Inflammatory macrophage treated with lipopolysaccharide for 4 hours (primary cell): ENCODE data around the gene ITGB2.

Experiments
- DNase-seq: peaks from one replicate; pipeline ENCODE4 v3.0.0-alpha.2; 2020

ITGB2 gene

DNA sequence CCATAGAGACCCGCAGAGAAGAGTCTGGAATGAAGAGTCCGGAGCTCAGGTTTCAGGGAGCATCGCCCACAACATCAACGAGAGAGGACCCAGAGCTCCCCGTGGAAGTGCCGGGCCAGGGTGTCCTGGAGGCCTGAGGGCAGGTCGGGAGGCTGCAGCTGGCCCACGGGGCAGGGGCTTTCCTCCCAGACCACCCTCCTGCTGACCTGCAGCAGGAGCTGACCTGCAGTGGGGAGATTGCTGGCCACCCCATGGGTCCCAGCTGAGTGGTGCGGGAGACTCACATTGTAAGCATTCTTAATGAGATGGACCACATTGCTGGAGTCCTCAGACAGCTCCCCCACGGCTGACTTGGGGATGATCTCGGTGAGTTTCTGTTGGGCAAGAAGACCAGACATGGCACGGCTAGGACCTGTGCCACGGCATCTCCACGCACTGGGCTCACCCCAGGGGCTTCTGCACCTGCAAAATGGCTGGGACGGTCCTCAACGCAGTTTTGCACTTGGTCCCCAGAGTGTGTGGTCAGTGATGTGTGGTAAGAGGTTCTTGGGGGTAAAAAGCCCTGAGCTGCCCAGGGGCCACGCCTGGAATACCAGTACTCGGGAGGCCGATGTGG lies 25.9 kb downstream of the ITGB2 start:
- DNase-seq = no peak

DNA sequence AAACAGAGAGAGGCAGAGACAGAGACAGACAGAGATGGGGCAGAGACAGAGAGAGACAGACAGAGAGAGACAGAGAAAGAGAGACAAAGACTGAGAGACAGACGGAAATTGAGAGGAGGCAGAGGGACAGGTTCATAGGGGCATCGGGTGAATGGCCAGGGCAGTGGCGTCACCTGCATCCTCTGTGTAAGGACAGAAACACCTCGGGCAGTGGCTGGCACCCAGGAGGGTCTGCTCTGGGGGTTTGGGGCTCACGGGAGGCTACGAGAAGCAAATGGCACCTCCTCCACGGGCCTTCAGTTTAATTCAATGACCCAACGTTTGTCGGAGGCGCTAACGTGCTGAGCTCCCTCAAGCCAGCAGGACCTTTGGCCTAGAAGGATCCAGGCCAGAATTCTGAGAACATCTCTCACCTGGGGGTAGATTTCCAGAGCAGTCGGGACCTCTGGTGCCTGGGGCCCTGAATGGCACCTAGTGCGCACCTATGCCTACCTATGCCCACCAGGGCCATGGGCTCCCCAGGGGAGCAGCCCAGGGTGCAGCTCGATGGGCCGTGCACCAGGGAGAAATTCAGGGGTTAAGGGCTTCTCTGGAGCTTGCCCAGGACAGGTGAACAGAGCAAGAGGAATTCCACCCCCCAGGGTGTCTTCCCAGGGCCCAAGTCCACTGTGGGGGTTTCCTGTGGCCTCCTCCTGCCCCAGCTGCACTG lies 26.6 kb downstream of the ITGB2 start:
- DNase-seq = no peak

DNA sequence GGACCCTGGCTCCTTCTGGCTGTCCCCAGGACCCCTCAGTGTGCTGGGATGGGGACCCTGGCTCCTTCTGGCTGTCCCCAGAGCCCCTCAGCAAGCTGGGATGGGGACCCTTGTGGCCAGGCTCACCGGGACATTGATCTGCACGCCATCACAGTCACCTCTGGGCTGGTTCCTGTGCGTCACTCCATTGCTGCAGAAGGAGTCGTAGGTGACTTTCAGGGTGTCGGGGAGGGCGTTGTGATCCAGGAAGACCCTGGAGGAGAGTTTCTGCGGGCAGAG lies 27.5 kb downstream of the ITGB2 start:
- no peak for DNase-seq

DNA sequence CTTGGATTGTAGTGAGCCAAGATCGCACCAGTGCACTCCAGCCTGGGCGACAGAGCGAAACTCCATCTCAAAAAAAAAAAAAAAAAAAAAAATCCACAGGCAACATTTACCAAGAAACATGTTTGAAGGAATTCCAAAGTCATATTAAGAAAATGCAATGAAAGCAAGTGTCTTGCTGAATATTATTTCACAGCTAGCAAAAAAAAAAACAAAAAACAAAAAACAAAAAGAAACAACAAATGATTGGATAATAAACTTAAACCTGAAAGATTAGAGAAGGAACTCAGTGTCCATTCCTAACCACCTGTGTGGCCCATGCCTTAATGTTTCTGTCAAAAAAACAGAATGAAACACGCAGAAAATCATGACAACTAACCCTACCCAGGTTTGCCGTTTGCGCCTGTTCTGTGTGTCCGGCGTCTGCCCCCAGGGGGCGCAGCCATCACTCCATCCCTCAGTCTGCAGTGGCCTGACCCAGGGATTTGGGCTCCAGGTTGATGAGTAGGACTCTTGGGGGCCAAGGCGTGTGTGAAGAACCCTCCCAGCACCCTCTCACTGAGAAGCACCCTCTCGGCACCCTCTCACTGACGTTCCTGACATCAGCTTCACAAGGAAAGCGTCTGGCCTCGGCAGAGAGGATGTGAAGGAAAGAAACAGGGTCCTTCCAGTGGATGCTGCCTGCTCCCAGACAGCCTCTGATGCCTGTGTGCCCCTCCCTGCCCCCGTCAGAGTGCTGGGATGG lies 28.0 kb downstream of the ITGB2 start:
- DNase-seq = peak; percentile 63

DNA sequence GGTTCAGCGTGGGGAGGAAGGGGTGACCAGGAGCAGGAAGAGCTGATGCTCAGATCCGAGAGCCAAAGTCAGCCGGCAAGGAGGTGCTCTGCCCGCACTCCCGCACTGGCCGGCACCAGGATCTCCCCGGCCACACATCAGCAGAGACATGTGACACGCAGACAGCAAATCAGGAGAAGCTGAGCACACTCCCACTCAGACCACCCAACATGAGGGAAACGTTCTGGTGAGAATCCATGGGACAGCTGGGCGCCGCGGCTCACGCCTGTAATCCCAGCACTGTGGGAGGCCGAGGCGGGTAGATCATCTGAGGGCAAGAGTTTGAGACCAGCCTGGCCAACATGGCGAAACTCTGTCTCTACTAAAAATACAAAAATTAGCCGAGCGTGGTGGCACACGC lies 28.6 kb downstream of the ITGB2 start:
- no peak for DNase-seq

DNA sequence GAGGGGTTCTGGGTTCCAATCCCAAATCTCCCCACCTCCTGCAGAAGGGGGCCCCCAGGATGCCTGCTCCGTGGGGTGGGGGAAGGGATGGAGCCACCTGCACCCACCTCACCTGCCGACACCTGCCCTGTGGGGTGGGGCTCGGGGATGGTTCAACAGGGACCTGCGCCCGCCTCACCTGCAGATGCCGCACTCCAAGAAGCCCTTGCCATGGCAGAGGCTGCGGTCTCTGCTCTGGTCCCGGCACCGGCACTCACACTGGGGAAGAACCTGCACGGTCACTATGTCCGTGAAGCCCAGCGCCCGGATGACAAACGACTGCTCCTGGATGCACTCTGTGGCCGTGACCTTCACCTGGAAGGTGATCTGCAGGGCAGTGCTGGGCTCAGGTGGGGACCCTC lies 29.1 kb downstream of the ITGB2 start:
- DNase-seq = no peak

DNA sequence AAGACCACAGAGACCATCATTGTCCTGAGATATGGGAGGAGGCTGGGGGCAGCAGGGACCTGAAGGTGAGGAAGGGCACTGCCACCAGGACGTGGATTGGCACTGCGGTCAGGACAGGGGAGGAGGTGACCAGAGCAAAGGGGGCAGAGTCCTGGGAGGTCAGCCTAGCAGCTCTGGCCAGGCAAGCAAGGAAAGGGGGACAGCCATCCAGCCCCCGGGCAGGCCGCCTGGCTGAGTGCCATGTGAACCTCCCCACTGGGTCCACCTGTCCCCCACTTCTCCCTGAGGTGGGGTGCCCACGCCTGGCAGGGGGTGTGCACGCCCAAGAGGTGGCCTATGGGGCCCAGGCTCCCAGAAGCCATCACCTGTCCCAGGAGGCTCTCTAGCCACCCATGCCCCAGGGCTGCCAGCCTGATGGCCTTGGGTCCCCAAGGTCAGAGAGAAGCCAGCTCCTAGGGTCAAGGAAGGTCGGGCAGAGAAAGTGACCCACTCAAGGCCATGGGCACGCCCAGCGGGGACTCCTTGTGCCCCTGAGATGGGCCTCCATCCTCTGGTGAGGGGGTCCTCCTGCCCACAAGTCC lies 29.6 kb downstream of the ITGB2 start:
- DNase-seq = no peak

DNA sequence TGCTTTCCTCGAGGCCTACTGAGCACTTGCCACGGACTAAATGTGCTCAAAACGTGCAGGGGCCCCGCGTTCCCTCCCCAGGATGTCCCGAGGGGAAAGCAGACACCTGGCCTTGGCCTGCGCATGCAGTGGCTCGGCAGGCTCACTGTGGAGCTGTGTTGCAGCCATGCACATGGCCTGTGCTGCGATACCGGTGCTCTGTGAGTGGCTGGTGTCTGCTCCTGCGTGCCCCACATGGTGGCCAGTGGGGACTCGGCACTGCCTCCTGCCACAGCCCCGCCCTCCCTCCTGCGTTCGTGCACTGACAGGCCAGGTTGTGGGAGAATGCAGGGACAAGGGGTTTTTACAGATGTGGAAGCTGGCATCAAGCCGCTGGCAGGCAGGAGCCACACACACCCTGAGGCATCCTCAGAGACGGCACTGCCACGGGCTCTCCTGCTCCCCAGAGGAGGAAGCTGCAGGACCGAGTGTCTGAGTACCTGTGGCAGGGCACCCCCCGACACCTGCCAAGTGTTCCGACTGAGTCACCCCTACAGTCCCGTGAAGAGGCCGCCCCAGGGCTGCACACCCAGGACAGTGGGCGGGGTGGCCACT lies 30.3 kb downstream of the ITGB2 start:
- no peak for DNase-seq

DNA sequence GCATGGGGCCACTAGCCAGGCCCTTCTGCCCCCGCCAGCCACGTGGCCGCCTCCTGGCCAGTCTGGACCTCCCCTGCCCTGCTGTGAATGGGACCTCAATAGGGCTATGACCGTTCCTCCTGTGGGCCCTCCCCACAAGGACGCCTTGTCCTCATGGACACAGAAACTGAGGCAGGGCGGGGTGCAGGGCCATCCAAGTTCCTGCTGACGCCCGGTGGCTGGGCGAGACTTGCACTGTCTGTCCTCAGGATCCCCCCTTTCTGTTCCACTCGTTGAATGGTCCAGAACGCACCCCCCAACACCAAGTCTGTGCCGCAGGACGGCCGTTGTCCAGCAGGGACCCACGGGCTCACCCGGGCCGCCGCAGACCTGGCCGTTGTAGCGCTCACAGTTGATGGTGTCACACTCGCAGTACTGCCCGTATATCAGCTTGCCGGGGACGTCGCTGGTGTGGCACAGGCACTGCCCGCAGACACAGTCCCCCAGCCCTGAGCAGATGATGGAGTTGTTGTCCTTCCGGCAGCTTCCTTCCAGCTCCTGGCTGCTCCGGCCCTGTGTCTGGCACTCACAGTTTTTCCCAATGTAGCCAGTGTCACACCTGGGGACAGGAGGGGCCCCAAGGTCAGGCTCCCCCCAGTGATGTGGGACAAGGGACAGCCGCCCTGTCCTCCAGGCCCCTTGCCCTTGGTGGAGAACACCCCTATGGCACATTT lies 30.9 kb downstream of the ITGB2 start:
- no peak for DNase-seq

DNA sequence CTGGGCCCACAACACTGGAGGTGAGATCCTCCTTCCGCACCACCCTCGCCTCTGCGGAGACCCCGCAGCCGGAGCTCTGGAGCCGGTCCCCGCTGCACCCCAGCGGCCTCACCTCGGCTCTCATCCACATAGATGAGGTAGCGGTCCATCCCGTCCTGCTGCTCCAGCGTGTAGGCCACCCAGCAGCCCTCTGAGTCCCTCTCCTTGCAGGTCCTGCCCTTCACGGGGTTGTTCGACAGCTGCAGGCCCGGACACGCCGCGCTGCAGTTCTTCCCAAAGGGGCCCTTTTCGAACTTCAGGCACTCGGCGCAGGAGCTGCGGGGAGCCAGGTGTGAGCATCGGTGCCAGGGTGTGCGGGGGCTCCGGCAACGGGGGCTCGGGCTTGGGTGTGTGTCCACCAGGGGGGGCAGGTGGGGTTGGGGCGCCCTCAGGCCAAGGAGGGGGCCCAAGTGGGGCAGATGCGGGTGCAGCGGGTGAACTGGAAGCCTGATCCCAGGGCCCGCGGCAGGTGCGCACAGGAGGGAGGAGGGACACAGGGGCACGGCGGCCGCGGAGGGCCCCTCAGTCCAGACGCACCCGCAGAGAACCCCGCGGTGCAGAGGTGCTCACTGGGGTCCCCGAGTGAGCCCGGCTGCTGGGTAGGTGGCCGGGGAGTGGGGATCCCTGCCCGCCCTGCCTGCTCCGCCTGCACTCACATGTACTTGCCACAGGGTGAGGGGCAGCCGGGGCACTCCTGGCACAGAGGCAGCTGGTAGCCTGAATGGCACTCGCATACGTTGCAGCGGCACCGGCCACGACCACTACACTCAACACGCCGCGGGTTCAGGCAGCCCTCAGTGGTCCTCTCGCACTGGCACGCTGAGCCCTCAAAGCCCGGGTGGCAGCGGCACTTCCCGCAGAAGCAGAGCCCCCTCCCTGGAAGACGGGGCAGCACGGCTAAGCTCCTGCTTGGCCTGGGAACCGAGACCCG lies 31.8 kb downstream of the ITGB2 start:
- DNase-seq = no peak

DNA sequence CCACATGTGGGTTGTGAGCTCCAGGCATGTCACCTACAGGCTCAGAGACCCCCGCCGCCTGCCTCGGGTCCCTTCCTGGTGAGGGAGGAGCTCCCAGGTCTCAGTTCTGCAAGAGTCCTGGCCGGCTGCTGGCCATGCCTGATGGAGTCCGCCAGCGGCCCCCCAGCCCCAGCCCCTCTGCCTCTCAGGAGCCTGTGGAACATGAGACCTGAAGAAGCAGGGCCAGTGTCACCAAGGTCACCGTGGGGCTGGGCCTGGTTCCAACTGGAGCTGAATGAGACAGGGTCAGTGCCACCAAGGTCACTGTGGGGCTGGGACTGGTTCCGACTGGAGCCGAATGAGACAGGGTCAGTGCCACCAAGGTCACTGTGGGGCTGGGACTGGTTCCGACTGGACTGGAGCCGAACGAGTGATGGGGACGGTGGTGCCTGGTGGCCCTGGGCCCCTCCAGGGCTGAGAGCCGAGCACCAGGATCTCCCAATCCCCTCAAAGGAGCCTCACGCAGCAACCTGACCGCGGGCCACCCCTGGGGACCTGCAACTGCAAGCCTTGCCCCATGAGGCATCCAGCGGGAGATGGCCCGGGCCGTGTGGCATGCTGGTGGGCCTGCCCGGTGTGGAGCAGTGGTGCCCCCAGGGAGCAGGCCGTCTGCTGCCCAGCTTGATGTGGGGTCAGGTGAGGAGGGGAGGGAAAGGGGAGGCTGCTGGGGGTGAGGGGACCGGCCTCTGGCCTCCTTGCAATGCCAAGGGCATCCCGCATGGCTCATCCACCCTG lies 32.7 kb downstream of the ITGB2 start:
- no peak for DNase-seq

DNA sequence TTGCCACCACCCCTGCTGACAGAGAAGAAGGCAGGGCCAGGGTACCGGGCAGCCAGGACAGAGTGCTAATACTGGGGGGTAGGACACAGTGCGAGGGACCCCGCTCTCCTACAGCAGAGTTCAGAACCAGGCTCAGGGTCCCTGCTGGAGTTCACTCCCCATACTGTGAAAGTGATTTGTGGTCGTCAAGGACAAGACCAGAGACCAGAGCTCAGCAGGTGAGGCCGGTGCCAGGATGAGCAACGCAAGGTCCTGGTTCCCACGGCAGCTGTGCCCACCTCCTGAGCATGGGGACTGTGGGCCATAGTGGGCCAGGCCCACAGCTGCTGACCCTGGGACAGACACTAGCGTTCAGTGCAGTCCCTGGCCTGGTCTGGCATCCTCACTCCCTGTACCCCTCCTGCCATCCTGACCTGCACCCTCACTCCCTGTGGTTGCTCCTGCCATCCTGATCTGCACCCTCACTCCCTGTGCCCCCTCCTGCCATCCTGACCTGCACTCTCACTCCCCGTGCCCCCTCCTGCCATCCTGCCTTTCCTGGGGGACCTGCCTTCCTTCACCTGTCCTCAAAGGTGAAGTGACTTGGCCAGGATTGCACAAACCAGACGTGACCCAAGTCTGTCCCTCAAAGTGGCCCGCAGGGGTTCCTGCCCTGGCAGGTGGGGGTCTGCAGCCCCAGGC lies 33.4 kb downstream of the ITGB2 start:
- DNase-seq = no peak

DNA sequence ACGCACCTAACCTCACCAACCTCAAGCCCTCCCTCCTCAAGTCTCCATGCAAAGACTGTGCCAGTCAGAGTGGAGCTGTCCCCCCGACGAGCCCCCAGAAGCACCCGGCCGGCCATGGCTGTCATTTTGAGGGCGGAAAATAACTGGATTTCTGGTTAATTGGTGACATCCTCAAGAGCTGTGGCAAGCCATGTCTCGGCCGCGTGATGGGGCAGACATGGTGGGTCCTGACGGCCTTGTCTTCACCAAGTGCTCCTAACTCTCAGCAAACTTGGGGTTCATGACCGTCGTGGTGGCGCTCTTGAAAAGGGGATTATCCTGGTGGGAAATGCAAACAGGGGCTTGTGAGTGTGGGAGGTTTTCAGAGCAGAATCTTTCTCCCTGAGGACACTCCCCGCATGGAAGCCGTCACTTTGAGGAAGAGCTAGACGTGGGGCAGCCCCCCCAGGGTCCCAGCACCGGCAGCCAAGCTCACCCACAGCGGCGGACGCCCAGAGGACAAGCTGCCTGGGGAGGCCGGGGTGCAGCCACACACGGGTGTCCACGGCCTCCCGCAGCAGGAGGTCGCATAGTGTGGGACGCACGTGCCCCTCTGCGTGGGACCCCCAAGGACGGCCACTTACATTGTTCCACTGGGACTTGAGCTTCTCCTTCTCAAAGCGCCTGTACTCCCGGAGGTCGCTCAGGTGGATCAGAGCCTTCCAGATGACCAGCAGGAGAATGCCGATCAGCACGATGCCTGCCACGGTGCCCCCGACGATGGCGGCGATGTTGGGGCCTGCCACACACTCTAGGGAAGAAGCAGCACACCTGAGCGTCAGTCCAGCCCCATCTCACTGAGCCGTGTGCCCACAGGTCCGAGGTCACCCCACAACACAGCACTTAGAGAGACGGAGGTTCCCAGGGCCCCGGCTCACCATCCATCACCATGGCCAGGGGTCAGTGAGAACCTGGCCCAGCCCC lies 34.3 kb downstream of the ITGB2 start:
- no peak for DNase-seq

DNA sequence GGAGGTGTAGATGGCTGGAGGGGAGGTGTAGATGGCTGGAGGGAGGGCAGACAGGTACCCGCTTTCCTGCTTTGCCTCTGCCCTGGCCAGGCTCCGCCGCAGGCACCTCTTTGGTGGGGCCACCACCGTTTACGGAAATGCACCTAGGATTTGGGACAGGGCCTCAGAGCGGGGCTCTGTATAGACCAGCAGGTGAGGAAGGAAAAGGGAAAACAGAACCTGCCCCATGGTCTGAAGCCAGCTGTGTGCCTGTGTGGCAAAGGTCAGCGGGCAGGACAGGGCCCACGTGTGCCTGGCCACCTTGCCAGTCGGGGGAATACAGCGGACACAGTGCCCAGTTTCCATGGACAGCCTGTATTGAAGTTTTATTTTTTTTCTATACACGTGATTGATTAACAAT lies 35.1 kb downstream of the ITGB2 start:
- DNase-seq = no peak

DNA sequence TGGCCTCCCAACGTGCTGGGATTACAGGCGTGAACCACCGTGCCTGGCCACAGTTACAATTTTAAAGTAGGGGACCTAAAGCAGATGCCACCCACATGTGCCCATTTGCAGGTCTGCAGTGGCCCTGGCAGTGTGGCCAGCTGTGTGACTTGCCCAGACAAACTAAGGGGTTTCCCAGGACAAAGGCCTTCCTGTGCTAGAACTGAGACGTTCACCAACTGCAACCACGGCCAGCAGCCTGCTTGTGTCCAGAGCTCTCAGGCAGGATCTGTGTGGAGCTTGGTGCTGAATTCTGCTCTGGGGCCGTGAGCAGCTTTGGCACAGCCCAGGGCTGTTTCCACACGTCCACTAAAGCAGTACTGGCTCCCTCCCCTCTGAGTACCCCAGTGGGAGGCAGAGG lies 36.6 kb downstream of the ITGB2 start:
- DNase-seq = no peak

DNA sequence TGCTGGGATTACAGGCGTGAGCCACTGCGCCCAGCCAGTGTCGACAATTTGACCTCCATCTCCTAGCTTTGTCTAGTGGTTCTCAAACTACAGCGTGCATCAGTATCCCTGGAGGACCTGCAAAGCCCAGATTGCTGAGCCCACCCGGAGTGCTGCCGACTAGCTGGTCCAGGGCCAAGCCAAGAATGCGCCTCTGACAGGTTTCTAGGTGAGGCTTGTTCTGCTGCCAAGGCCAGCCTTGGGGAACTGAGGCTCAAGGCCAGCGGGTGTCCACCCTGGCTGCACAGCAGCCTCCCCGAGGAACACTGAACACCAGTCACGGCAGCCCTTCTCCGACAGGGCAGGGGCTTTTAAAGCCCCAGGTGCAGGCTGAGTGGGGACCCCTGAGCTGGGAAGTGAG lies 37.4 kb downstream of the ITGB2 start:
- DNase-seq = no peak

DNA sequence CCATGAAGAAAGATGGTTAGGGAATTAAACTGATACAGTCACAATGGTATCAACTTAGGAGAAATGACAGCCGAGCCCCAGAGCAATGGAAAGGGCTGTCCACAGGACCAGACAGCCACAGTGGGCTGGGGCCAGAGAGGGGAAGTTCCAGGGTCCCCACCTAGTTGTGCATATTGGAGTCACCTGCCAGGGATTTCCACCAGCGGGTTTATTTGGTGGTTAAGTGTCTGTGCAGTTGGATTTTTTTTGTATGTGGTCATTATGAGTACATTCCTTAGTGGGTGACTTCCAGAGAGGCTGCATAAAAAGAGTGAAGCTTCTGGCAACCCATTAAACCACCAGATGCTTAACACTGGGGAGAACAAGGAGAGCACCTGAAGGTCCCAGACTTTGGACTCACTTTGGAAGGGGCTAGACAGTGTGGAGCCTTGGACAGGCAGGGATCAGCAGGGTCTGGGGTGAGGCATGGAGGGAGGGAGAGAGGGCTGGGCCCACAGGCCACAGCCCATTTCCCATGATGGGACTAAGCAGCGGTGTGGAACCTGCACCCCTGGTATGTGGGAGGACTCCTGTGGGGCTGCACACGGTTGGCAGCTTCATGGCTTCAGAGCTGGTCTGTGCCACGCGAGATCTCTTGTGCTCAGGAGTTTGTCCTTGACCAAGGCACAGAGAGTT lies 39.4 kb downstream of the ITGB2 start:
- DNase-seq = peak; percentile 69

DNA sequence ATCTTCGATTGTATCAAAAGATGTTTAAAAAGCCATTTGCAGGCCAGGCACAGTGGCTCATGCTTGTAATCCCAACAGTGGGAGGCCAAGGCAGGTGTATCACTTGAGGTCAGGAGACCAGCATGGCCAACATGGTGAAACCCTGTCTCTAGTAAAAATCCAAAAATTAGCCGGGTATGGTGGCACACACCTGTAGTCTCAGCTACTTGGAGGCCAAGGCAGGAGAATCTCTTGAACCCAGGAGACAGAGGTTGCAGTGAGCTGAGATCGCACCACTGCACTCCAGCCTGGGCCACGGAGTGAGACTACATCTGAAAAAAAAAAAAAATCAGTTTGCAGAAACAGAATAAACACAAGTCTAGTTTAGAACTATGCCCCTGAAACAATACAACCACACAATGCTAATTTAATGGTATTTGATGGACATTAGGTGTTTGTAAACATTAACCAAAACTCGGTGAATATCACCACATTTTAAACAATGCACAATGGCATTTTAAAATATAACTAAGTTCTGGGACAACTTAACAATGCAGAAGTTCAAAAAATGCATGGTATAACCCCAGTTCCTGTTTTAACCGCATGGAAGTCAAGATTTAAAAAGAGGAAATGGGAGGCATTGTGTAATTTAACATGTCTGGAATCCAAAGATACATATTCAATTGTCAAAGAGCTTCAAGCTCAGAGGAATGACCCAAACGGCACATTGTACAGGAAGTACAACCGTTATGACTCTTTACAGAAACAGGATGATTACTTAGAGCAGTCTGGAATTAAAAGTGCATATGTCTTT lies 40.1 kb downstream of the ITGB2 start:
- DNase-seq = peak; percentile 98
